Measurements from ENCODE around the gene CTBP1. TPM values are rescaled to one million over a fixed set of nuclear protein-coding genes. Genes with fewer than 3 reads are reported as not detected.
A peak's percentile ranks its signal among the peaks of the same experiment; 100 is the strongest.

Gene CTBP1
- total RNA-seq, 1 donor from 2014 or later: 165 TPM

DNA sequence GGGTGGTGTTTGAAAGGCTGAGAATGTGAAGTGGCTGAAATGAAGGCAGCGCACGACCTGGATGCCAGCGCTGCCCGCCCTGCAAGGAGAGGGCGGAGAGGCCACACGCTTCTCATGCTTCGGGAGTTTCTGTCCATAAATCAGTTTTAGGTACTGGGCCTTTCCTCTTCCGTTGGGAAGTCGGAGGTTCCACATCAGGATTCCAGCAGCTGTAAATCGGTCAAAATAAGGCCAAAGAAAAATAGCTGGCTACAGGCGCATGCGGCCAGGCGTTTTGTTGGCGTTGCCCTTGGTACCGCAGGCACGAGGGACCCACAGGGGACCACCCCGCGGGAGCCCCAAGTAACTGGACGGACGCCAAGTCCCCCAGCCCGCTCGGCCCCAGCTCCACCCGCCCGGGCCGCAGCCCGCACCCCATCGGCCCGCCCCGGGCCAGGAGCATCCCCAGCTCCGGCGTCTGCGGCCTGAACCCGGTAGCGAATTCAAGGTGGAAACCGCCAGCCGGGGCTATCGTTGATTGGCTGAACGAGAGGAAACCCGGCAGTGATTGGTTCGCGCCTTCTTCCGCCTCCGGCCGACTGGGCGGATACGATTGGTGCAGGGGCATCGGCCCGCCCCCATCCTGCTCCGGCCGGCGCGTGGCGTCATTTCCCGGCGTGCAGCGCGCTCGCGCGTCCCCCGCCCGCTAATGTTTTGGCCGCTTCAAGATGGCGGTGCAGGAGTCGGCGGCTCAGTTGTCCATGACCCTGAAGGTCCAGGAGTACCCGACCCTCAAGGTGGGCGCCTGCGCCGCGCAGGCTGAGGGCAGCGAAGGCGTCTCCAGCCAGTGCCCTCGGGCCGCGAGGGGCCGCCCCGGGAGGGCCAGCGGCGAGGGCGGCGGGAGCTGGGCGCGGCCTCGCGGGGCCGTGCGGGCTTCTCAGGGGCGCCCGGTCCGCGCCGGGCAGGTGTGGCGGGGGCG, 40.6 kb upstream of the CTBP1 start, which contains the start of gene MAEA:
TSS of gene MAEA (plus strand) at position 685 of the 958 bp plus-strand sequence. CDS start at position 708, 23 bp downstream.
- H3K9me3 Mint-ChIP-seq (ENCODE audit: unreplicated experiment): peaks cover 5% of the 10 kb centered on the region
- peak within 1 kb of the TSS; percentile 72 for H3K27ac Mint-ChIP-seq (ENCODE audit: unreplicated experiment)
- peak within 1 kb of the TSS; percentile 96 for H3K4me3 Mint-ChIP-seq (ENCODE audit: unreplicated experiment)
- H3K4me1 Mint-ChIP-seq (ENCODE audit: unreplicated experiment): peaks cover 13% of the 10 kb centered on the region
- H3K27me3 Mint-ChIP-seq (ENCODE audit: unreplicated experiment): peaks cover 12% of the 10 kb centered on the region
- no peak for TF ChIP-seq CTCF (IDR thresholded peaks at IDR 0.05; ENCODE audit: unreplicated experiment)
- H3K36me3 Mint-ChIP-seq (ENCODE audit: low read depth, unreplicated experiment): peaks cover 13% of the 10 kb centered on the region
- DNase-seq (ENCODE audit: low spot score): peak; percentile 97

- Mint-ChIP-seq H3K27me3 (ENCODE audit: unreplicated experiment) (peaks cover 12% of the 10 kb centered on the region), H3K27ac (ENCODE audit: unreplicated experiment) (peak overlapping the region; percentile 52), H3K4me1 (ENCODE audit: unreplicated experiment) (peaks cover 13% of the 10 kb centered on the region), H3K9me3 (ENCODE audit: unreplicated experiment) (peaks cover 5% of the 10 kb centered on the region), H3K4me3 (ENCODE audit: unreplicated experiment) (peak overlapping the region; percentile 83), H3K36me3 (ENCODE audit: low read depth, unreplicated experiment) (peaks cover 13% of the 10 kb centered on the region)
- no peak for DNase-seq (ENCODE audit: low spot score)
- TF ChIP-seq CTCF (IDR thresholded peaks at IDR 0.05; ENCODE audit: unreplicated experiment): no peak
These were observed 39.9 kb upstream of the CTBP1 start for GRCh38 chr4:1288786-1289185.

- Mint-ChIP-seq H3K27me3 (ENCODE audit: unreplicated experiment) (peaks cover 11% of the 10 kb centered on the region), H3K4me3 (ENCODE audit: unreplicated experiment) (no peak overlapping the region), H3K27ac (ENCODE audit: unreplicated experiment) (no peak overlapping the region), H3K4me1 (ENCODE audit: unreplicated experiment) (no peaks in the 10 kb centered on the region), H3K9me3 (ENCODE audit: unreplicated experiment) (peaks cover 5% of the 10 kb centered on the region), H3K36me3 (ENCODE audit: low read depth, unreplicated experiment) (peaks cover 8% of the 10 kb centered on the region)
- no peak for TF ChIP-seq CTCF (IDR thresholded peaks at IDR 0.05; ENCODE audit: unreplicated experiment)
- no peak for DNase-seq (ENCODE audit: low spot score)
These were observed 37.0 kb upstream of the CTBP1 start for GRCh38 chr4:1285790-1286553.

DNA sequence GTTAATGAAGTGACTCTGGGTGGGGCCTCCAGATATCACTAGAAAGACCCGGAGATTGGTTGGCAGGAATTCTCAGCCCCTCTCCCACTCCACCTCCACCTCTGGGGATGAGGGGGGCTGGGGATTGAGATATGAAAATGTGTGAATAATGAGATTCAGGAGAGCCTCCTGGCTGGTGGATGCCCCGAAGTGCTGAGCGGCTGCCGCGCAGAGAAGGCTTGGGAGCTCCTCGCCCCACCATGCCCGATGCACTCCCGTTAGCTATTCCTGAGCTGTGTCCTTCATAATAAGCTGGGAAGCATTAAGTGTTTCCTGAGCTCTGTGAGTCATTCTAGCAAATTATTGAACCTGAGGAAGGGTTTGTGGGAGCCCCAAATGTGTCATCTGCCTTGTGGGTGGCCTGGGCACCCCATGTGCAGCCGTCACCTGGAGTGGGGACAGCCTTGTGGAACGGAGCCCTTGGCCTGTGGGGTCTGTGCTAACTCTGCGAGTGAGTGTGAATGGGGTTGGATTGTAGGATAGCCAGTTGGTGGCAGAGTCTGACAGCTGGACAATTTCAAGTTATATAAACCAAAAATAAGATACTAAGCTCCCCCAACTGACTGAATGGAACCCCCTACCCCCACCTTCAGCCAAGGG, 36.3 kb upstream of the CTBP1 start:
- Mint-ChIP-seq H3K9me3 (ENCODE audit: unreplicated experiment) (peaks cover 5% of the 10 kb centered on the region), H3K36me3 (ENCODE audit: low read depth, unreplicated experiment) (peaks cover 8% of the 10 kb centered on the region), H3K4me1 (ENCODE audit: unreplicated experiment) (no peaks in the 10 kb centered on the region), H3K27me3 (ENCODE audit: unreplicated experiment) (peaks cover 9% of the 10 kb centered on the region), H3K4me3 (ENCODE audit: unreplicated experiment) (no peak overlapping the region), H3K27ac (ENCODE audit: unreplicated experiment) (no peak overlapping the region)
- DNase-seq (ENCODE audit: low spot score): no peak
- no peak for TF ChIP-seq CTCF (IDR thresholded peaks at IDR 0.05; ENCODE audit: unreplicated experiment)

Data from endothelial cell (in vitro differentiated cells).